Endothelial cell of umbilical vein (primary cell): ENCODE data around the gene DOK1. TPM values are rescaled to one million over a fixed set of nuclear protein-coding genes. Genes with fewer than 3 reads are reported as not detected.

Experiments used
- BruUV-seq: library from RNA; stranded (reverse); fragments of 400-500 nt; replicated peaks from 2 replicates; lab custom pipeline; 2021; lab: Mats Ljungman, UMichigan
- CTCF ChIA-PET: fragments of 300-600, 350-600 bp; sonication (Branson Sonifier 250); formaldehyde crosslinking; loops from one replicate; lab custom pipeline; 2021; ENCODE audit warnings: antibody characterized with exemption, inconsistent platforms; lab: Charles Lee
- POLR2A ChIA-PET: fragments of 300-600, 350-600 bp; sonication (Branson Sonifier 250); formaldehyde crosslinking; loops from one replicate; lab custom pipeline; 2021; ENCODE audit warnings: antibody characterized with exemption, inconsistent platforms; lab: Charles Lee
- DNase-seq: peaks from one replicate; pipeline ENCODE4 v3.0.0-alpha.2; 2011; ENCODE audit warnings: low read depth, low spot score
- FAIRE-seq: peaks from 2 replicates; lab custom pipeline; 2011; peaks lifted over from hg19 to GRCh38; lab: Jason Lieb, UNC
- H2AFZ ChIP-seq: 2 replicates; pipeline ENCODE4 v1.6.0; 2012; ENCODE audit warnings: low read depth, low read length, control low read depth, inconsistent platforms
- H3K27ac ChIP-seq: 2 replicates; pipeline ENCODE4 v1.5.1; 2011; ENCODE audit warnings: low read depth, mild to moderate bottlenecking, control low read depth, low read length, moderate library complexity; ENCODE audit not compliant: insufficient read depth
- H3K27me3 ChIP-seq, 2 experiments: 2 replicates each; pipeline versions ENCODE4 v1.6.0 to v1.6.1; 2011; ENCODE audit warnings: low read length in 2 of 2, mixed read lengths in 1 of 2; ENCODE audit not compliant: control insufficient read depth in 2 of 2, insufficient read depth in 2 of 2
- H3K36me3 ChIP-seq, 2 experiments: 2 replicates in 1 of 2; 3 replicates in 1 of 2; pipeline ENCODE4 v1.5.1; 2011; ENCODE audit warnings: low read length in 2 of 2, mild to moderate bottlenecking in 1 of 2, moderate library complexity in 1 of 2; ENCODE audit not compliant: control insufficient read depth in 2 of 2, insufficient read depth in 2 of 2; ENCODE audit errors: extremely low read depth in 1 of 2
- H3K4me1 ChIP-seq: 3 replicates; pipeline ENCODE4 v1.5.1; 2011; ENCODE audit warnings: mild to moderate bottlenecking, low read length; ENCODE audit not compliant: control insufficient read depth, insufficient read depth; ENCODE audit errors: extremely low read depth
- H3K4me2 ChIP-seq: 2 replicates; pipeline ENCODE4 v1.6.1; 2011; ENCODE audit warnings: low read length, control low read depth, mixed read lengths; ENCODE audit not compliant: insufficient read depth
- H3K4me3 ChIP-seq, 3 experiments: fragments of 200-600 bp in 1 of 3; sonication (generic), shearing (Covaris generic) in 1 of 3; replicated peaks in 1 of 3; 2 replicates each; pipeline ENCODE4 v1.5.1; 2011 to 2016; ENCODE audit warnings: control low read depth in 3 of 3, low read length in 3 of 3, mild to moderate bottlenecking in 2 of 3, inconsistent platforms in 1 of 3, low read depth in 1 of 3, moderate library complexity in 1 of 3; ENCODE audit not compliant: insufficient read depth in 1 of 3
- H3K79me2 ChIP-seq: 2 replicates; pipeline ENCODE4 v1.6.0; 2012; ENCODE audit warnings: low read length, inconsistent platforms; ENCODE audit not compliant: control insufficient read depth, insufficient read depth
- H3K9ac ChIP-seq: replicated peaks from 2 replicates; pipeline ENCODE3; 2011; ENCODE audit warnings: low read length, control low read depth; ENCODE audit not compliant: insufficient read depth; ENCODE audit errors: extremely low read depth
- H3K9me1 ChIP-seq: replicated peaks from 3 replicates; pipeline ENCODE4 v1.6.0; 2011; ENCODE audit warnings: mild to moderate bottlenecking, low read length; ENCODE audit not compliant: control insufficient read depth, insufficient read depth; ENCODE audit errors: extremely low read depth
- H3K9me3 ChIP-seq: replicated peaks from 2 replicates; pipeline ENCODE4 v1.5.1; 2012; ENCODE audit warnings: low read length, inconsistent platforms; ENCODE audit not compliant: control insufficient read depth, insufficient read depth
- H4K20me1 ChIP-seq: replicated peaks from 2 replicates; pipeline ENCODE3; 2011; ENCODE audit warnings: mild to moderate bottlenecking, low read length; ENCODE audit not compliant: control insufficient read depth, insufficient read depth; ENCODE audit errors: extremely low read depth
- EZH2 ChIP-seq: IDR thresholded peaks from 2 replicates; pipeline ENCODE4 v1.6.1; 2012; ENCODE audit warnings: borderline replicate concordance, low read depth, mild to moderate bottlenecking, moderate library complexity, low read length, inconsistent platforms; ENCODE audit not compliant: severe bottlenecking
- FOS ChIP-seq: IDR thresholded peaks from 2 replicates; pipeline ENCODE4 v1.6.1; 2011; ENCODE audit warnings: mild to moderate bottlenecking, low read length, moderate library complexity, borderline replicate concordance; ENCODE audit not compliant: insufficient read depth
- JUN ChIP-seq: IDR thresholded peaks from 2 replicates; pipeline ENCODE4 v1.6.1; 2011; ENCODE audit warnings: borderline replicate concordance, low read depth; ENCODE audit not compliant: insufficient read length, insufficient read depth
- MYC ChIP-seq: IDR thresholded peaks from one replicate; pipeline ENCODE4 v1.6.1; 2011; ENCODE audit warnings: mild to moderate bottlenecking, low read depth, low read length
- POLR2AphosphoS5 ChIP-seq: IDR thresholded peaks from 2 replicates; pipeline ENCODE4 v1.6.1; 2012; ENCODE audit warnings: low read depth, mild to moderate bottlenecking, control low read depth, low read length, moderate library complexity; ENCODE audit not compliant: insufficient read depth
- dilution Hi-C: fragments of 300-500 bp; cut with MboI; formaldehyde crosslinking; loops from one replicate; pipeline ENCODE4 v1.15.0; 2019; ENCODE audit warnings: low sequenced_read_pairs; ENCODE audit not compliant: extremely low pct_ligation_motif_present
- intact Hi-C: fragments of 100-400 bp; cut with micrococcal nuclease; formaldehyde crosslinking; loops from one replicate; pipeline ENCODE4 v1.10.0; 2022
- polyA plus RNA-seq, 4 experiments: library from polyadenylated mRNA; depleted of rRNA in 3 of 4; stranded (reverse) in 3 of 4; unstranded in 1 of 4; fragments of >200 nt; gene quantifications; 2 replicates each; pipeline versions ENCODE4 v1.2.1 to v1.2.3, GENCODE V29; 2011 to 2012; ENCODE audit warnings: missing spikeins in 1 of 4
- total RNA-seq: library from RNA; stranded (reverse); gene quantifications from 2 replicates; pipeline ENCODE4 v1.2.3, GENCODE V29; 2021

Gene DOK1
- total and polyA plus RNA-seq, 2 donors (not counting 3 experiments of a cell fraction or from before 2014, with no cell fraction given): 10.4 to 12.7 TPM

GRCh38 chr2:74562126-74562775, 7.7 kb downstream of the DOK1 start:
- dilution Hi-C loops (no loop called here), intact Hi-C loops (no loop called here)
- Histone ChIP-seq H3K36me3 (no peaks in the 10 kb centered on the region), H3K27ac (no peak overlapping the region), H3K4me2 (no peak overlapping the region), H3K9me1 (no peaks in the 10 kb centered on the region), H4K20me1 (no peaks in the 10 kb centered on the region), H3K4me3 (no peak overlapping the region), H3K4me1 (peaks cover 5% of the 10 kb centered on the region), H3K9ac (no peak overlapping the region), H3K9me3 (no peaks in the 10 kb centered on the region), H2AFZ (peak overlapping the region; percentile 68), H3K27me3 (peaks cover 3 to 14% of the 10 kb centered on the region in 2 experiments), H3K79me2 (no peaks in the 10 kb centered on the region)
- ChIA-PET POLR2A (no interaction called here), CTCF (interaction anchor here (2.1 kb wide), 1 partner anchor 25 kb away, joined by 6 read pairs; no protein-coding TSS in a partner anchor)
- DNase-seq (no peak), FAIRE-seq (peak; percentile 70)
- TF ChIP-seq JUN (no peak), FOS (peak; percentile 63)
- BruUV-seq: no TSS peak

- Histone ChIP-seq H3K9ac (no peak overlapping the region), H2AFZ (no peak overlapping the region), H3K9me1 (no peaks in the 10 kb centered on the region), H3K27ac (no peak overlapping the region), H3K4me1 (peaks cover 5% of the 10 kb centered on the region), H3K79me2 (no peaks in the 10 kb centered on the region), H3K4me3 (no peak overlapping the region), H3K4me2 (no peak overlapping the region), H3K9me3 (no peaks in the 10 kb centered on the region), H3K36me3 (no peaks in the 10 kb centered on the region), H4K20me1 (no peaks in the 10 kb centered on the region), H3K27me3 (peaks cover 16 to 24% of the 10 kb centered on the region in 2 experiments)
- ChIA-PET POLR2A (no interaction called here), CTCF (interaction anchor here (1.4 kb wide), 1 partner anchor 19 kb away, joined by 3 read pairs; no protein-coding TSS in a partner anchor)
- FAIRE-seq: no peak
- TF ChIP-seq MYC: no peak
- TF ChIP-seq JUN: no peak
- no peak for TF ChIP-seq POLR2AphosphoS5
- TF ChIP-seq EZH2: no peak
- dilution Hi-C loops (no loop called here), intact Hi-C loops (no loop called here)
- BruUV-seq: no TSS peak
- no peak for DNase-seq
Observed at GRCh38 chr2:74564222-74564621, 9.7 kb downstream of the DOK1 start.
